GM21367 (cell line): ENCODE results near the gene CAMP.
A peak's percentile ranks its signal among the peaks of the same experiment; 100 is the strongest.
"Not testable (repeated sequence)": the region's sequence is repeated elsewhere in the genome, so short reads cannot be mapped to it uniquely, and the experiment has no call there.

ENCODE experiments used
- ATAC-seq: cut with Tn5 transposase; IDR thresholded peaks from one replicate; pipeline ENCODE4 v1.9.1; 2021; ENCODE audit not compliant: unreplicated experiment

CAMP gene, protein sequence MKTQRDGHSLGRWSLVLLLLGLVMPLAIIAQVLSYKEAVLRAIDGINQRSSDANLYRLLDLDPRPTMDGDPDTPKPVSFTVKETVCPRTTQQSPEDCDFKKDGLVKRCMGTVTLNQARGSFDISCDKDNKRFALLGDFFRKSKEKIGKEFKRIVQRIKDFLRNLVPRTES

DNA sequence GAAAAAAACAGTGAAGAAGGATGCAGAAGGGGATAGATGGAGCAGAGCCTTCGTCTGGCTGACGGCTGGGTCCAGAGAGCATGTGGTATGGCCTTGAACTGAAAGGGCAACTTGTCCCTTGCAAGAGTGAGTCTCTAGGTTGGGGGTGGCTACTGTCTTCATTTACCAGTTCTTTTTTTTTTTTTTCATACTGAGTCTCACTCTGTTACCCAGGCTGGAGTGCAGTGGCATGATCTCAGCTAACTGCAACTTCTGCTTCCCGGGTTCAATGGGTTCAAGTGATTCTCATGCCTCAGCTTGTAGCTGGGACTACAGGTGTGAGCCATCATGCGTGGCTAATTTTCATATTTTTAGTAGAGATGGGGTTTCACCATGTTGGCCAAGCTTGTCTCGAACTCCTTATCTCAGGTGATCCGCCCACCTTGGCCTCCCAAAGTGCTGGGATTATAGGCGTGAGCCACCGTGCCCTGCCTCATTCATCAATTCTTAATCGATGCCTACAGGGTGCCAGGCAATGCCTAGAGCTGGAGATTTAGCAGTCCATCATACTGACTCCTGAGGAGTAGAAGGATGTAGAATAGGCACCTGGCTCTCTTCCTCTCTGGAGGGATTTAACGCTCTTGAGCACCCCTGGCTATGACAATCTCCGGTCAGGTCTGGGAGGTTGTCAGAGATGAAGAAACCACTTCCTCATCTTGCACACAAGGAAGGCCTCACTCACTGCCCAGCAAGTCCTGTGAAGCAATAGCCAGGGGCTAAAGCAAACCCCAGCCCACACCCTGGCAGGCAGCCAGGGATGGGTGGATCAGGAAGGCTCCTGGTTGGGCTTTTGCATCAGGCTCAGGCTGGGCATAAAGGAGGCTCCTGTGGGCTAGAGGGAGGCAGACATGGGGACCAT is at the start of gene CAMP:
Gene CAMP (plus strand): TSS at position 880 of the 898 bp plus-strand sequence. CDS start 17 bp downstream, at position 897.
- no peak for ATAC-seq

DNA sequence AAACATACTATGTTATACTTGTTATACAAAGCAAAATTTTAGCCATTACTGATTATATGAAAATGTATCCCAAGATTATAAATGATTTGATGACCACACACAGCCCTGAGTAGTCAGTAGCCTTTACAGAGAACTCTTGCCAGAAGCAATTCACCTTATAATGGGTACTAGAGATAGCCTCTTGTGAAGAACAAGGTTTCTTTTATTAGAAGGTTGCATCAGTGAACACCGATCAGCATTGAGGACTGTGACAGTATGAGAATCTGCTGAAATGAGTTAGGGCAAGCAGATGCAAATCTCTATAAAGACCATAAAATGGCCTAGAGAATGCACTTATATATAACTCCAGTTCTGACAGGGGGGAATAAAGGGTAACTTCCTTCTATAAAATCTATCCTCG is 45.2 kb upstream of the CAMP start:
- ATAC-seq, result no peak

DNA sequence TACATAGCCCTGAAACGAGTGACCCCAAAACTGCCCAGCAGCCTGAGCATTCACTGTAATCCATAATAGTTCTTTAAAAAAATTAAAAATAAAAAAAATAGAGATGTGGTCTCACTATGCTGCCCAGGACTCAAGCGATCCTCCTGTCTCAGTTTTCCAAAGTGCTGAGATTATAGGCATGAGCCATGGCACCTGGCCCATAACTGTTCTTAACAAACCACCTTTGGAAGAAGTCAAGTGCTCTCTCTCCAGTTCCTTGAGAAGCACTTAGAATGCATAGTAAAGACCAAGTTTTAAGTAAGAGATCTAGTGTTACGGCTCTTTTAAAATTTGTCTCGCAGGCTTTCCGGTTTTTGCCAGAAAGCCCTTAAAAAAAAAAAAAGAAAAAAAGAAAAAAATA is 43.3 kb upstream of the CAMP start:
- no peak for ATAC-seq

DNA sequence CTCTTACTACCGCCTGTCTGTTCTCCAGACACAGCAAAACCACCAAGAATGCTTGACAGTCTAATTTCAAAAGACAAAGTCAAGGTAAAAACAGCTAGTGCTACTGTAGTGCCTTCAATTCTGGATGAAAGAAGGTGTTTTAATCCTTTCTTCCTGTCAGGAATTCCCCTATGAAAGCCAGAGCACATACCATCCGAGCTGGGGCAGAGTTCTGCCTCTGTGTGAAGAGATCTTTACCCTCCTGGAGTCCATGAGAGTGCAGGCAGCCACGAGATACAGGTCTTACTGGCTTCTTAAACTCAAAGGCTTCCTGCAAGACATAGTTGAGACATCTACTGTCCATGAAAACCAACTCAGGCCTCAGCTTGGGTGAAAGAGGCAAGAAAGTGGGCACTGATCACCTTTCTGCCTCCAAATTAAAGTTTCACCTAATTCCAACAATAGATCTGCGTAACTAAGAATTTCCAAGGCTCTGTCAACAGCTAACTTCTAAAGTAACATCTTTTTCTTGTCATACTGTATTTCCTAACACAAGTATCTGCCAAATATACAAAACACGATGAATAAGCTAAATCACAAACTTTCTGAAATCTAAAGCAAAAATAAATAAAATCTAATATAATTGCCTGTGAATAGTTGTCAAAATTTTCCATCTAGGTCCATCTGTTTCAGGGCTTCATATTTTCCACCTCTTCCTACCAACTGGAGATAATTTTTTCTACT is 42.6 kb upstream of the CAMP start:
- ATAC-seq, result no peak

DNA sequence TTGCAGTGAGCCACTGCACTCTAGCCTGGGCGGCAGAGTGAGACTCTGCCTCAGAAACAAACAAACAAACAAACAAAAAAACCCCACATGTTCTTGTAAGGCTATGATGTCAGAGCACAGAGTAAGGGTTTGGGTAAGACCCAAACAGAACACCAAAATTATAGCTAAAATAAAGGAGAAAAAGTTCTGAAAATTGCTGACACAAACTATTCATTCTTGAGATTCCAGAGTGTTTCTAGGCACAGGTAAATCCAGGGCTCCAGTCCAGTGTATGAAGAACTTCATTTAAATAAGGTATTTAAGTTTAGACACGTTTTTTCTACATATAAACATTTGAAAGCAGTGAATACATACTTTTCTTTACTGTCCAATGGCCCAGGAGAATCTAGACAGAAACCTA is 39.0 kb upstream of the CAMP start:
- no peak for ATAC-seq

DNA sequence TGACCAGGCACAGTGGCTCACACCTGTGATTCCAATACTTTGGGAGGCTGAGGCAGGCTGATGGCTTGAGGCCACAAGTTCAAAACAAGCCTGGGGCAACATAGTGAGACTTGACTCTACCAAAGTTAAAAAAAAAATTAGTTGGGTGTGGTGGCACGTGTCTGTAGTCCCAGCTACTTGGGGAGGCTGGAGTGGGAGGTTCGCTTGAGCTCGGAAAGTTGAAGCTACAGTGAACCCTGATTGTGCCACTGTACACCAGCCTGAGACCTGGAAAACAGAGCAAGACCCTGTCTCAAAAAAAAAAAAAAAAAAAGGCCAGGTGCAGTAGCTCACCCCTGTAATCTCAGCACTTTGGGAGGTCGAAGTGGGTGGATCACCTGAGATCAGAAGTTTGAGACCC is 38.2 kb upstream of the CAMP start:
- ATAC-seq, result no peak

DNA sequence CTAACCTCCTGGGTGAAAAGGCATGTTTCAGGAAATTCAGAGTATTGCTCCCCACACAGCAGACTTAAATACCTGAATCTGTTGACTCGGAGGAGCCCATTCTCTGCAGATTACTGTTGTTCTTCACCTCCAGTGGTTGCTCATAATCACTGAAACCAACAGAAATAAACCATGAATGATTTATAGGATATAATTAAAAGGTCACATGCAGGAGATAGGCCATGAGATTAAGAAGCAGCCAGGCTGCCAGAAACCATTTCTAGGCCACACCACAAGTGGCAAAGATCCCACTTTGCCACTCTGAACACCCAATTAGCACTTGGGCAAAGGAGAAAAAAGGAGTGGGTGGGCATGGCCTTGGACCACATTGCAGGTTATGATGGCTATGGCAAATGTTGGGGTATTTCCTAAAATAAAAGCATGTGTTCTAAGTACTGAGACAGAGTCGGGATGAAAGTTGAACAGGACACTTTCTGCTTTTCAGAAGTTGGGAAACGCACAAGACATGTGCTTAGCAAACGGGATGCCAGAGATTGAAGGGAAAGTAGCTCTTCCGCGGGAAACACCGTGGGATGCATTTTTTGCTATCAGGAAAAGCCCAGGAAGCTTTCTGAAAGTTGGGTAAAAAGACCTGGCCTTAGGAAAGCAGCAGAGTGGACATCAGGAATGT is 36.5 kb upstream of the CAMP start:
- ATAC-seq, result no peak

DNA sequence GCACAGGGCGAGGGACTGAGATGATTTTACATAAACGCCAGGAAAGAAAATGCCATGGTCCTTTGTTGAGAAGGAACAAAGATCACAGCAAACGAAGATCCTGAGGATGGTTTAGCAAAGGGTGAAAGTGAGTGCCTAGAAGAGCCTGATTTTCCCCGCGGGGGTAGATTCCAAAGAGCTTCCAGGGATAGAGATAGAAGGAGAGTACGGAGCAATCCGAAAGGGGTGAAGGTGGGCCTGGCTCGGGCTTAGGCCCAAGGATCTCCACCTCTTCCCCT is 36.1 kb upstream of the CAMP start:
- no peak for ATAC-seq

DNA sequence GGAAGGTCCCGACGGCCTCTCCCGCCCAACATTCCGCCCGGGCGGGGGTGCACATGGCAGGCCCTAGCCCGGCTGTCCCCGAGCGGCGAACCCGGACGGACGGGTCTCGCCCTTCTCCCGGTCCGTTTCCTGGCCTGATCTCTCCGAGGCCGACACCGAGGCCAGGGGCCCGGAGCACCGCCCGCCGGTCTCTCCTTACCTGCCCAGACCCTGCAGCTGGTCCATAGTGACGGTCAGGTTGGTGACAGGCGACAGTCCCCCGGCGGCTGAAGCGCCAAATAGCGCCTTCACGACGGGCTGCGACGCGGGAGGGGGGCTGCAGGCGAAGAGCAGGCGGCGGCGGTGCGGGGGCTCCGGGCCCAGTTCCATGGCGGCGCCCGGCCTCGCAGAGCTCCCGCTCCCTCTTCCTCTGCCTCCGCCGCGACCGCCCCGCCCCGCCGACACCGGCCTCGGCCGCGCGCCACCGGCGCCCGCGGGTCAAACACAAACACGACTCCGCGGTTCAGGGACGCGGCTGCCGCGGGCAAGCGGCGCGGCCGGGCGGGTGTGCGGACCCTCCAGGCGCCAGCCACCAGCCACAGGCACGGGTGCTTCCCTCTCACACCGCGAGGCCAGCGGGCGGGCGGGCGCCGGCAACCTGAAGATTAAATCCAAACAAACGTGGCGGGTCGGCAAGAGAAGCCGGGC is 35.6 kb upstream of the CAMP start:
- ATAC-seq, result peak; percentile 8

DNA sequence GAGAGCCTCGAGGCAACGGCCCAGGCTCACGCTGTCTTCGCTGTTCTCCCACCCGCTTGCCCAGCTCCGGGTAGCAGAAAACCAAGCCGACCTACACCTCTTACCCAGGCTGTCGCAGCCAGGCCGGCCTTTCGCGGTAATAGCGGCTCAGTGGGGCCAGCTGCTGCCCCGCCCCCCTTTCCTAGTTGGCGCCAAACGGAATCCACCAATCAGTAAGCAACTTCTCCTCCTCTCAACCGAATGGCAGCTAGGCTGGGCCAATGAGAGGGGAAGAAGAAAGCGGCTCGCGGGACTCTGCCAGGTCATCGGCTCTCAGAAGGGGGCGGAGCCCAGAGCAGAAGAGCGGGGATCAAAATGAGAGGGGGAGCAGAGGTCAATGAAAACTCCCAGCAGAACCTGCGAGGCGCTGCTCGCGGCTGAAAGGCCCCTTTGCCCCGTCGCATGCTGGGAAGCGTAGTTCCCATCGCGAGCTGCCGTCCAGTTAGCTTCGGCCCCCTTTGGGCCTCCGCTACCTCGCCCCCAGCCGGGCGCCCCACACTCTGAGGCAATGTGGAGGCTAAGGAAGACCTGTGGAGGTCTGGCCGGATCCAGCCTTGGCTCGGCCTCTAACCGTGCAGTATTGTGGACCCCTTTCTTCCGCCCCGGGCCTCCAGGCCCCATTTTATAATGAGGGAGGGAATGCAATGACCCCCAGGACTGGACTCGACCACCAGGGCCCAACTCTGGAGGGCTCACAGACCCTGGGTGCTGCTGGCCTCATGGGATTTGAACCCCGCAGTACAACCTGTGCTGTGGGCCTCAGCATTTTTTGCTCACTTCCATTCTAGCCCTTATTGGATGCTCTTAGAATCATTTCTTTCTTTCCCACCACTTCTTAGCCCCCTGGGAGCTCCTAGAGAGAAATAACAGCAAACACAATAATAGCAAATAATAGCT is 34.8 kb upstream of the CAMP start, which contains the start of gene CDC25A:
Gene CDC25A (minus strand): TSS at position 152 of the 936 bp plus-strand sequence. CDS start 470 bp downstream, outside the sequence.
- ATAC-seq, result peak; percentile 89

DNA sequence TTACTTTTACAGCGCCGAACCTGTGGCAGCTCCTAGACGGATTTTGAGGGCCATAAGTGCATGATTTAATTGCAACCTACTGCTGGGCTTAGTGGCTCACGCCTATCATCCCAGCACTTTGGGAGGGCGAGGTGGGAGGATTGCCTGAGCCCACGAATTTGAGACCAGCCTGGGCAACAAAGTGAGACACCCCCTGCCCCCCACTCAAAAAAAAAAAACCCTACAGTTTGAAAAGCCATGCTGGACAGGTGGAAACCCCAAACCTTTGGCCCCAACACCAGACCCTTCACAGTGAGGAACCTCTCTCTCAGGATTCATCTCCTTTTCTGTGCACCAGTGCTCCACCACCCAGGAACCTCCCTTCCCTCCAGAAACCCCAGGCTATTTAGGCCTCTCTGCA is 34.0 kb upstream of the CAMP start:
- no peak for ATAC-seq

DNA sequence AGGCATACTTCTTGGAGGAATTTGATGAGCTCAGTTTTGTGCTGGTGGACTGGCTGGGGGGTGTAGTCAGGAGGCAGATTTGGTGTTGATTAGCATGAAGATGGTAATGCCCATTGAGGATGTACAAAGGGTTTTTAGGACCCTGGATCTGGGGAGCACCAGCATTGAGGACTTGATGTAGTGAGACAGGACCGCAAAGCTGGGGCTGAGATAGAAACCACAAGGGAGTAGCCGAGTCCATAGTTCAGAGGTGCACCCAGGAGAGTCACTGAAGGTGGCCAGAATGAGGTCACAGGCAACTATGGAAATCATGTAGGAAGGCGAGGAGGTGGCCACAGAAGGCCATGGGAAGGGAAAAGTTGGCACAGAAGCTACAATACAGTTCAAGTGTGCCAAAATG is 32.4 kb upstream of the CAMP start:
- ATAC-seq, result no peak

DNA sequence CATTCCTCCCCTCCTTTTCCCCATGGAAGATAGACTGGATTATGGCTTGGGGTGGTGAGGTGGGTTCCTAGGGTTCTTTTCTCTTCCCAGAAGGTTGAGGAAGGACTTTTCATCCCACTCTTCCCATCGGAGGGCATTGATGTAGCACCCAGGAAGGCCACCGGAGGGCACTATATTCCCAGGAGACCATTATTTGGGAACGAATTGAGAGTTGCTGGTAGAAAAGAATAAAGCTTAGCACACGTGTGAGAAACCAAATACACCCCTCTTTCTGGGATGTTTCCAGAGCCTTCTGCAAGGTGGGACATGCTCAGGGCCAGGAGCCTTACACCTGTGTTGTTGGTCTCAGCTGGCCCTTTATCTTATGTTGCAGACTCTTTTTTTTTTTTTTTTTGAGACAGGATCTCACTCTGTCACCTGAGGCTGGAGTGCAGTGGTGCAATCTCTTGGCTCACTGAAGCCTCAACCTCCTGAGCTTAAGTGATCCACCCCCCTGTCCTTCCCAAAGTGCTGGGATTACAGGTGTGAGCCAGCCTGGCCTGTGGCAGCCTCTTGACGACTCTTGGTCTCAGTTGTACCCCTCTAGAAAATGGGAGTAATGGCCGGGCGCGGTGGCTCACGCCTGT is 28.7 kb upstream of the CAMP start:
- ATAC-seq, result no peak

DNA sequence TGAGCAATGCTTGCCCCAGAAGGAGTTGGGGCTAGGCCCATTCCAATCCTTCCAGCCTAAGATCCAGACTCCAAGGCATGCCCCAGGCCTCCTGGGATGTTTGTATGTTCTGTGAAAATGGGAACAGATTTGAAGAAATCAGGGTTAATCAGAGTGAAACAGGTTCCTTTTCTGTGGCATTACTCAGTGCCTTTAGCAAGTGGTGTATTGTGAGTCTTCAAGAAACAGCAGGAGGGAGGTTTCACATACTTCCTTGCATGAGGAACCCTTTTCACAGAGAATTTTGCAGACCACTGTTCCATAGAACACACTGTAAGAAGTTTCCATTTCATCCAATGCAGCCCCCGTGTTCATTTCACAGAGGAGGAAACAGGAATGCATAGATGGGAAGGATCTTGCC is 26.7 kb upstream of the CAMP start:
- no peak for ATAC-seq

DNA sequence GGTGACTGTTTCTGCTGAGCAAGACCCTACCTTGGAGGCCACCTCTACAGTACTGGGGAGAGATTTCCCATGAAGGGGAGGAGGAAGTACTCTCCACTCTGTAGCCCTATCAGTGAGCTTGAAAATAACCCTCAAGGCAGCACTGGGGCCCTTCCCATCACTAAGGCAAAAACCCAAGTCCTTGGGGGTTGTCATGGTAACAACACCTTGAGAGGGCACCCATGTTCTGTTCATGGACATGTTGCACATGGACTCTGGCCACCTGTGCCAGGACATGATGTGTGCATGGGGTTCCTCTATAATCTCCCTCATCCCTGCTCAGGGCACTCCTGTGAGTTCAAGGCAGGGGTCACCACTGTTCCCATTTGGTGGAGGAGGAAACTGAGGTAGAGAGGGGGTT is 24.2 kb upstream of the CAMP start:
- no peak for ATAC-seq

DNA sequence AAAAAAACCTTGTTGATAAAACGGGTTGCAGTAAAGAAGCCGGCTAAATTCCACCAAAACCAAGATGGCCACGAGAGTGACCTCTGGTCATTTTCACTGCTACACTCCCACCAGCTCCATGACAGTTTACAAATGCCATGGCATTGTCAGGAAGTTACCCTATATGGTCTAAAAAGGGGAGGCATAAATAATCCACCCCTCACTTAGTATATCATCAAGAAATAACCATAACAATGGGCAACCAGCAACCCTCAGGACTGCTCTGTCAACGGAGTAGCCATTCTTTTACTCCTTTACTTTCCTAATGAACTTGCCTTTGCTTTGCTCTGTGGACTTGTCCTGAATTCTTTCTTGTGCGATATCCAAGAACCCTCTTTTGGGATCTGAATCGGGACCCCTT is 20.7 kb upstream of the CAMP start:
- ATAC-seq, result no peak

DNA sequence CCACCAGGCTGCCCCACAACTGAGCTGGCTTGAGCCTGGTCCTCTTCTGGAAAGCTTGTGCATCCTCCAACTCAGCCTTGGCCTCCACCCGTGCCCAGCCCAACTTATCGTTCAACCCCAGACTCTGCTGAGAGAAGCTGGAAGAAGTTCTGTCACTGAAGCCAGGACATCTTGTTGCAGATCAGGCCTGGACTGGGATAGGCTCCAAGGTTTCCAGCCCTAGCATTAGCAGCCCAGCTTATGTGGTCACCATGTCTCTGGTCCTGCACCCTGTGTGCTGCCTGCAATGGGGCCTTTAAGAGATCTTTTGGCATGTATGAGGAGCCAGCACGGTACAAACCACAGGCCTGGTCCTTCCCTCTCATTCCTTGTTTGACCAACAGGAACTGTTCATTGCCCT is 15.2 kb upstream of the CAMP start:
- ATAC-seq, result no peak

DNA sequence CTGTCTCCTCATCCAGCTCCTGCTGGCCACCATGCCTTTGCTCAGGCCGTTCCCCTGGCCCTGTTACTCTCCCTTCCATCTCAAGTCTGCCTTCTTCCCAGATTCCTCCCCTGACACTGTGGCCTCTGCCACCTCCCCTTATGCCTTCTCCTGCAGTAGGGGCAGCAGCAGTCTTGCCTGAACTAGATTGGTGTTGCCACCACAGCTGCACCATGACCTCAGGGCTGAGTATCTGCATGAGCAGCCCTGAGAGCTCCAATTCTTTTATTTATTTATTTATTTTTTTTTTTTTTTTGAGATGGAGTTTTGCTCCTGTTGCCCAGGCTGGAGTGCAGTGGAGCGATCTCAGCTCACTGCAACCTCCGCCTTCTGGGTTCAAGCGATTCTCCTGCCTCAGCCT is 13.8 kb upstream of the CAMP start:
- no peak for ATAC-seq

DNA sequence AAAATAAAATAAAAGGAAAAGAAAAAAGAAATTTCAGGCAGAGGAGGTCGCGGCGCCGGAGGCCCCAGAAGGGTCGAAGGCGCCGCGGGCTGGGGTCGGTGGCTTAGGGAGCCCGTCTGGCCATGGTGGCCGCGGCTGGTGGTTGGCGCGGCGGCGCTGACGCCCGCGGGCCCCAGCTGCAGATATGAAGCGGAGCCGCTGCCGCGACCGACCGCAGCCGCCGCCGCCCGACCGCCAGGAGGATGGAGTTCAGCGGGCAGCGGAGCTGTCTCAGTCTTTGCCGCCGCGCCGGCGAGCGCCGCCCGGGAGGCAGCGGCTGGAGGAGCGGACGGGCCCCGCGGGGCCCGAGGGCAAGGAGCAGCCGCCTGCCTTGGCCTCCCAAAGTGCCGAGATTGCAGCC is 12.8 kb upstream of the CAMP start:
- not testable (repeated sequence) for ATAC-seq
